GM23338 (cell line): Measurements from ENCODE around the gene ELOVL2. TPM values are rescaled to one million over a fixed set of nuclear protein-coding genes. Genes with fewer than 3 reads are reported as not detected.

Source experiments
- ATAC-seq: fragments of 200-7000 bp; cut with Tn5 transposase; 3 replicates; pipeline ENCODE4 v1.9.1; 2020
- DNase-seq: peaks from one replicate; pipeline ENCODE4 v3.0.0-alpha.2; 2015; ENCODE audit warnings: low spot score
- H2AFZ ChIP-seq: fragments of 200-600 bp; sonication (generic); 2 replicates; pipeline ENCODE4 v1.8.0; 2016; ENCODE audit warnings: antibody characterized with exemption, mild to moderate bottlenecking, moderate library complexity
- H3F3A ChIP-seq: fragments of 200-600 bp; sonication (generic); replicated peaks from 2 replicates; pipeline ENCODE4 v1.8.0; 2017; ENCODE audit warnings: antibody characterized with exemption, mixed run types, low read depth
- H3K27ac ChIP-seq: fragments of 200-600 bp; sonication (generic); 2 replicates; pipeline ENCODE4 v1.6.1; 2016; ENCODE audit warnings: low read depth
- H3K27me3 ChIP-seq: fragments of 200-600 bp; sonication (generic); 2 replicates; pipeline ENCODE4 v1.8.0; 2016; ENCODE audit warnings: mild to moderate bottlenecking, mixed run types, moderate library complexity; ENCODE audit not compliant: insufficient read depth
- H3K36me3 ChIP-seq: fragments of 200-600 bp; sonication (generic); 2 replicates; pipeline ENCODE4 v1.8.0; 2016; ENCODE audit warnings: mild to moderate bottlenecking; ENCODE audit not compliant: insufficient read depth
- H3K4me1 ChIP-seq: fragments of 200-600 bp; sonication (generic); 2 replicates; pipeline ENCODE4 v1.8.0; 2016; ENCODE audit warnings: mild to moderate bottlenecking, moderate library complexity; ENCODE audit not compliant: insufficient read depth
- H3K4me2 ChIP-seq: fragments of 200-600 bp; sonication (generic); 2 replicates; pipeline ENCODE4 v1.7.1; 2017; ENCODE audit warnings: mixed run types
- H3K4me3 ChIP-seq: fragments of 200-600 bp; sonication (generic); 2 replicates; pipeline ENCODE4 v1.6.1; 2016; ENCODE audit warnings: mixed run types
- H3K79me2 ChIP-seq: fragments of 200-600 bp; sonication (generic); replicated peaks from 2 replicates; pipeline ENCODE4 v1.8.0; 2017; ENCODE audit warnings: mild to moderate bottlenecking; ENCODE audit not compliant: insufficient read depth
- H3K9me2 ChIP-seq: fragments of 200-600 bp; sonication (generic); 2 replicates; pipeline ENCODE4 v1.8.0; 2017; ENCODE audit not compliant: insufficient read depth
- H4K20me1 ChIP-seq: fragments of 200-600 bp; sonication (generic); replicated peaks from 2 replicates; pipeline ENCODE4 v1.8.0; 2017; ENCODE audit warnings: mild to moderate bottlenecking; ENCODE audit not compliant: insufficient read depth
- H3K27ac Mint-ChIP-seq: 2 replicates; pipeline ENCODE4 v1.8.0; 2020; ENCODE audit warnings: inconsistent platforms, mild to moderate bottlenecking, moderate library complexity, mixed read lengths
- H3K27me3 Mint-ChIP-seq: 3 replicates; pipeline ENCODE4 v1.8.0; 2022; ENCODE audit warnings: low read depth, mild to moderate bottlenecking, moderate library complexity, mixed read lengths, inconsistent platforms; ENCODE audit not compliant: insufficient read depth, poor library complexity
- H3K36me3 Mint-ChIP-seq: 3 replicates; pipeline ENCODE4 v1.8.0; 2021; ENCODE audit warnings: low read depth, mild to moderate bottlenecking, inconsistent platforms, moderate library complexity, mixed read lengths
- H3K4me1 Mint-ChIP-seq: 3 replicates; pipeline ENCODE4 v1.8.0; 2020; ENCODE audit warnings: mild to moderate bottlenecking, inconsistent platforms, mixed read lengths
- H3K4me3 Mint-ChIP-seq: 3 replicates; pipeline ENCODE4 v1.8.0; 2021; ENCODE audit warnings: moderate library complexity, mild to moderate bottlenecking, inconsistent platforms, mixed read lengths
- H3K9me3 Mint-ChIP-seq: 3 replicates; pipeline ENCODE4 v1.8.0; 2020; ENCODE audit warnings: moderate library complexity, mild to moderate bottlenecking, inconsistent platforms, mixed read lengths
- EZH2 ChIP-seq: fragments of 200-600 bp; sonication (generic); IDR thresholded peaks from one replicate; pipeline ENCODE4 v1.8.0; 2017; ENCODE audit warnings: antibody characterized with exemption, mild to moderate bottlenecking, low read depth; ENCODE audit not compliant: unreplicated experiment
- EZH2phosphoT487 ChIP-seq: fragments of 200-600 bp; sonication (generic); IDR thresholded peaks from one replicate; pipeline ENCODE4 v1.8.1; 2018; ENCODE audit warnings: antibody characterized with exemption; ENCODE audit not compliant: unreplicated experiment
- JUNB ChIP-seq: IDR thresholded peaks from one replicate; pipeline ENCODE4 v1.6.1; 2016; ENCODE audit warnings: antibody characterized with exemption; ENCODE audit not compliant: unreplicated experiment
- NANOG ChIP-seq: IDR thresholded peaks from 2 replicates; pipeline ENCODE4 v1.6.1; 2016; ENCODE audit warnings: antibody characterized with exemption, borderline replicate concordance
- POLR2AphosphoS5 ChIP-seq: IDR thresholded peaks from 2 replicates; pipeline ENCODE4 v1.6.1; 2016; ENCODE audit warnings: antibody characterized with exemption, low read depth
- STAT1 ChIP-seq: IDR thresholded peaks from one replicate; pipeline ENCODE4 v1.6.1; 2016; ENCODE audit warnings: antibody characterized with exemption; ENCODE audit not compliant: unreplicated experiment
- ZNF114 ChIP-seq: fragments of 250-450 bp; sonication (Bioruptor Pico); IDR thresholded peaks from 2 replicates; pipeline ENCODE4 v1.5.0; 2020; ENCODE audit warnings: mild to moderate bottlenecking, moderate library complexity
- ZNF331 ChIP-seq: fragments of 250-450 bp; sonication (Bioruptor Pico); IDR thresholded peaks from 2 replicates; pipeline ENCODE4 v1.5.0; 2020; ENCODE audit warnings: low read depth, mild to moderate bottlenecking, moderate library complexity
- polyA plus RNA-seq: library from polyadenylated mRNA; unstranded; fragments of >200 nt; fragmentation: Nextera tagmentation; extraction: Ambion mirVana; gene quantifications from 2 replicates; pipeline ENCODE4 v1.2.1, GENCODE V29; 2016
- total RNA-seq: library from RNA; depleted of rRNA; stranded (reverse); fragments of >200 nt; shearing (Covaris generic); gene quantifications from 2 replicates; pipeline ENCODE4 v1.2.3, GENCODE V29; 2014
- TF ChIP-seq, protein P1 (sequence below), 2 experiments: fragments of 200-600 bp in 1 of 2; sonication (generic) in 1 of 2; conservative IDR thresholded peaks; 2 replicates each; pipeline versions ENCODE4 v1.5.1 to v1.6.1; 2016 to 2017; ENCODE audit warnings: antibody characterized with exemption in 2 of 2, low read depth in 2 of 2, mild to moderate bottlenecking in 2 of 2, moderate library complexity in 1 of 2
- TF ChIP-seq, protein P2 (sequence below): IDR thresholded peaks from one replicate; pipeline ENCODE4 v1.6.1; 2018; ENCODE audit warnings: antibody characterized with exemption; ENCODE audit not compliant: unreplicated experiment
- TF ChIP-seq, protein P3 (sequence below): IDR thresholded peaks from 2 replicates; pipeline ENCODE4 v1.6.1; 2016; ENCODE audit warnings: antibody characterized with exemption

ELOVL2 gene
- total and polyA plus RNA-seq, 2 experiments from 2014 or later, result 1.2 to 1.6 TPM

DNA sequence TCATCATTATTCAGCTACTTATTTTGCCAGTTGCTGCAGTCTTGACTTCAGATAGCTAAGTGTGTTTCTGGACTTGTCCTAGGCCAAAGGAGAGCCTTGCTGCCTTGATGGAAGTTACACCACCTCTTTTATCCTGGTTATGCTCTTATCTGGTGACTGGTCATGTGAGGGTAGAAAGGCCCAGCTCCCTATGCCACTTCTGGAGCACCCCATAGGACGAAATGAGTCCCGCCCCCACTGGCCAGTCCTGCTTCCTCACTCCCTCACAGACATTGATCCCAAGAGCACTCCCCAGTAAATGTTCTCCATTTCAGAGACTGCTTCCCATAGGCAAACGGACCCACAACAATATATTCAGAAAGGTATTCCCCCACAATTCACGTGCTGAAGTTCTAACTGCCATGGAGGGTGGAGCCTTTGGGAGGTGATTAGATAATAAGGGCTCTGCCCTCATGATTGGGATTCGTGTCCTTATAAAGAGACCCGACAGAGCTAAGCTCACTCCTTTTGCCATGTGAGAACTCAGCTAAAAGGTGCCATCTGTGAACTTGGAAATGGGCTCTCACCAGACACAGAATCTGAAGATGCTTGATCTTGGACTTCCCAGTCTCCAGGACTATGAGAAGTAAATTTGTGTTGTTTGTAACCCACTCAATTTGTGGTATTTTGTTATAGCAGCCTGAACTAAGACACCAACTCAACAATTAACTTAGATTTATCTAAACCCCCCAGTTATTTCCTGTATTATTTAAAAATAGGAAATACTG lies 21.5 kb upstream of the ELOVL2 start:
- Mint-ChIP-seq H3K4me1 (peaks cover 4% of the 10 kb centered on the region; the same call in 2 of the 3 replicates), H3K36me3 (no peaks in the 10 kb centered on the region), H3K27ac (peak overlapping the region; percentile 2; the same call in 1 of the 2 replicates), H3K27me3 (peaks cover under 1% of the 10 kb centered on the region), H3K4me3 (no peak overlapping the region), H3K9me3 (no peaks in the 10 kb centered on the region)
- no peaks in the 10 kb centered on the region for H3F3A ChIP-seq
- H4K20me1 ChIP-seq, result no peaks in the 10 kb centered on the region
- H3K79me2 ChIP-seq, result no peaks in the 10 kb centered on the region
- H3K36me3 ChIP-seq, result no peaks in the 10 kb centered on the region
- peak; percentile 26 for DNase-seq
- ATAC-seq, result peak; percentile 57; the same call in 2 of the 3 replicates
- H3K27me3 ChIP-seq, result no peaks in the 10 kb centered on the region
- TF ChIP-seq NANOG (no peak), ZNF114 (CRISPR knock-in tag) (no peak), STAT1 (no peak), EZH2 (no peak), EZH2phosphoT487 (no peak), POLR2AphosphoS5 (no peak), ZNF331 (CRISPR knock-in tag) (no peak), JUNB (no peak)
- TF ChIP-seq, protein P1, sequence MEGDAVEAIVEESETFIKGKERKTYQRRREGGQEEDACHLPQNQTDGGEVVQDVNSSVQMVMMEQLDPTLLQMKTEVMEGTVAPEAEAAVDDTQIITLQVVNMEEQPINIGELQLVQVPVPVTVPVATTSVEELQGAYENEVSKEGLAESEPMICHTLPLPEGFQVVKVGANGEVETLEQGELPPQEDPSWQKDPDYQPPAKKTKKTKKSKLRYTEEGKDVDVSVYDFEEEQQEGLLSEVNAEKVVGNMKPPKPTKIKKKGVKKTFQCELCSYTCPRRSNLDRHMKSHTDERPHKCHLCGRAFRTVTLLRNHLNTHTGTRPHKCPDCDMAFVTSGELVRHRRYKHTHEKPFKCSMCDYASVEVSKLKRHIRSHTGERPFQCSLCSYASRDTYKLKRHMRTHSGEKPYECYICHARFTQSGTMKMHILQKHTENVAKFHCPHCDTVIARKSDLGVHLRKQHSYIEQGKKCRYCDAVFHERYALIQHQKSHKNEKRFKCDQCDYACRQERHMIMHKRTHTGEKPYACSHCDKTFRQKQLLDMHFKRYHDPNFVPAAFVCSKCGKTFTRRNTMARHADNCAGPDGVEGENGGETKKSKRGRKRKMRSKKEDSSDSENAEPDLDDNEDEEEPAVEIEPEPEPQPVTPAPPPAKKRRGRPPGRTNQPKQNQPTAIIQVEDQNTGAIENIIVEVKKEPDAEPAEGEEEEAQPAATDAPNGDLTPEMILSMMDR (conservative IDR thresholded peaks at IDR 0.05; ENCODE audit: low read depth in 2 of 2), result no peak
- TF ChIP-seq, protein P2, sequence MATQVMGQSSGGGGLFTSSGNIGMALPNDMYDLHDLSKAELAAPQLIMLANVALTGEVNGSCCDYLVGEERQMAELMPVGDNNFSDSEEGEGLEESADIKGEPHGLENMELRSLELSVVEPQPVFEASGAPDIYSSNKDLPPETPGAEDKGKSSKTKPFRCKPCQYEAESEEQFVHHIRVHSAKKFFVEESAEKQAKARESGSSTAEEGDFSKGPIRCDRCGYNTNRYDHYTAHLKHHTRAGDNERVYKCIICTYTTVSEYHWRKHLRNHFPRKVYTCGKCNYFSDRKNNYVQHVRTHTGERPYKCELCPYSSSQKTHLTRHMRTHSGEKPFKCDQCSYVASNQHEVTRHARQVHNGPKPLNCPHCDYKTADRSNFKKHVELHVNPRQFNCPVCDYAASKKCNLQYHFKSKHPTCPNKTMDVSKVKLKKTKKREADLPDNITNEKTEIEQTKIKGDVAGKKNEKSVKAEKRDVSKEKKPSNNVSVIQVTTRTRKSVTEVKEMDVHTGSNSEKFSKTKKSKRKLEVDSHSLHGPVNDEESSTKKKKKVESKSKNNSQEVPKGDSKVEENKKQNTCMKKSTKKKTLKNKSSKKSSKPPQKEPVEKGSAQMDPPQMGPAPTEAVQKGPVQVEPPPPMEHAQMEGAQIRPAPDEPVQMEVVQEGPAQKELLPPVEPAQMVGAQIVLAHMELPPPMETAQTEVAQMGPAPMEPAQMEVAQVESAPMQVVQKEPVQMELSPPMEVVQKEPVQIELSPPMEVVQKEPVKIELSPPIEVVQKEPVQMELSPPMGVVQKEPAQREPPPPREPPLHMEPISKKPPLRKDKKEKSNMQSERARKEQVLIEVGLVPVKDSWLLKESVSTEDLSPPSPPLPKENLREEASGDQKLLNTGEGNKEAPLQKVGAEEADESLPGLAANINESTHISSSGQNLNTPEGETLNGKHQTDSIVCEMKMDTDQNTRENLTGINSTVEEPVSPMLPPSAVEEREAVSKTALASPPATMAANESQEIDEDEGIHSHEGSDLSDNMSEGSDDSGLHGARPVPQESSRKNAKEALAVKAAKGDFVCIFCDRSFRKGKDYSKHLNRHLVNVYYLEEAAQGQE, result no peak
- TF ChIP-seq, protein P3, sequence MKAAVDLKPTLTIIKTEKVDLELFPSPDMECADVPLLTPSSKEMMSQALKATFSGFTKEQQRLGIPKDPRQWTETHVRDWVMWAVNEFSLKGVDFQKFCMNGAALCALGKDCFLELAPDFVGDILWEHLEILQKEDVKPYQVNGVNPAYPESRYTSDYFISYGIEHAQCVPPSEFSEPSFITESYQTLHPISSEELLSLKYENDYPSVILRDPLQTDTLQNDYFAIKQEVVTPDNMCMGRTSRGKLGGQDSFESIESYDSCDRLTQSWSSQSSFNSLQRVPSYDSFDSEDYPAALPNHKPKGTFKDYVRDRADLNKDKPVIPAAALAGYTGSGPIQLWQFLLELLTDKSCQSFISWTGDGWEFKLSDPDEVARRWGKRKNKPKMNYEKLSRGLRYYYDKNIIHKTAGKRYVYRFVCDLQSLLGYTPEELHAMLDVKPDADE, result no peak
- H3K9me2 ChIP-seq, result no peaks in the 10 kb centered on the region
- H3K4me3 ChIP-seq, result no peak overlapping the region
- H3K4me2 ChIP-seq, result no peak overlapping the region
- H2AFZ ChIP-seq, result peak overlapping the region; percentile 77
- no peak overlapping the region for H3K27ac ChIP-seq
- no peaks in the 10 kb centered on the region for H3K4me1 ChIP-seq
